Right lobe of liver (tissue), 6 donors: Measurements from ENCODE around the gene CELSR3. TPM values are rescaled to one million over a fixed set of nuclear protein-coding genes. Genes with fewer than 3 reads are reported as not detected.

Experiments
- ATAC-seq, 4 donors: fragments of 200-7000 bp; cut with Tn5 transposase; one replicate each; pipeline ENCODE4 v1.9.1; 2020; ENCODE audit warnings: mild to moderate bottlenecking in 4 of 4, moderate library complexity in 4 of 4
- DNase-seq, 3 donors: peaks; one replicate each; pipeline ENCODE4 v3.0.0-alpha.2; 2020
- H3K27ac ChIP-seq, 3 donors: fragments of 200-600 bp; one replicate each; pipeline ENCODE4 v1.8.0; 2022
- H3K27me3 ChIP-seq, 2 donors: fragments of 200-600 bp; one replicate each; pipeline ENCODE4 v1.8.0; 2022
- H3K36me3 ChIP-seq, 4 donors: fragments of 200-600 bp; sonication (generic) in 1 of 4; one replicate each; pipeline versions ENCODE4 v1.5.1 to v1.8.0; 2017 to 2022; ENCODE audit warnings: control low read depth in 1 of 4
- H3K4me1 ChIP-seq, 4 donors: fragments of 200-600 bp; sonication (generic) in 1 of 4; one replicate each; pipeline versions ENCODE4 v1.5.1 to v1.8.0; 2017 to 2022; ENCODE audit warnings: control low read depth in 1 of 4
- H3K4me3 ChIP-seq, 3 donors: fragments of 200-600 bp; one replicate each; pipeline ENCODE4 v1.8.0; 2022
- H3K9me3 ChIP-seq, 4 donors: fragments of 200-600 bp; sonication (generic) in 1 of 4; one replicate each; pipeline versions ENCODE4 v1.5.1 to v1.8.0; 2017 to 2022; ENCODE audit warnings: control low read depth in 1 of 4
- POLR2A ChIP-seq: fragments of 450-650 bp; IDR thresholded peaks from one replicate; pipeline ENCODE4 v1.6.1; 2017; ENCODE audit warnings: antibody characterized with exemption, mild to moderate bottlenecking
- WGBS: methylation state at CpG from one replicate; pipeline ENCODE4 v1.1.6; 2018; ENCODE audit warnings: low coverage, low lambda C conversion rate; ENCODE audit not compliant: insufficient coverage; ENCODE audit errors: missing lambda C conversion rate; 5-methylcytosine and 5-hydroxymethylcytosine counted together
- intact Hi-C, 2 donors: fragments of 100-400 bp; cut with DNase I; formaldehyde crosslinking; loops; one replicate each; pipeline versions ENCODE4 v1.11.2 to v1.14.1; 2022
- total RNA-seq, 6 experiments: library from RNA; depleted of rRNA in 2 of 6; stranded (reverse); fragments of >200 nt in 2 of 6; fragmentation: NEBNext Ultra II Directional in 3 of 6; extraction: Animal tissue kit (Norgen Biotek cat#: 25700) in 3 of 6; gene quantifications; one replicate each; pipeline versions ENCODE4 v1.1.0 to v1.2.4, GENCODE V29; 2016 to 2023
- TF ChIP-seq, protein P1 (sequence below), 4 donors: fragments of 200-600 bp in 3 of 4; fragments of 450-650 bp in 1 of 4; IDR thresholded peaks; one replicate each; pipeline versions ENCODE4 v1.5.1 to v1.8.0; 2016 to 2022; ENCODE audit warnings: antibody characterized with exemption in 4 of 4, mild to moderate bottlenecking in 2 of 4
- donor health status: DM: no; HTN: yes; CAD: no.
- donor health status: DM: no; HTN: no; CAD: no.
- donor health status: DM: no; HTN: no; CAD: no.
- donor health status: DM: no; HTN: yes; CAD: no.
- donor health status: DM: no; HTN: yes; CAD: no.

CELSR3 gene
- total RNA-seq, 6 experiments from 2014 or later, result 0.15 to 0.68 (median 0.34) TPM

GRCh38 chr3:48609088-48610005, 53.3 kb downstream of the CELSR3 start, which contains the start of gene UQCRC1:
Gene UQCRC1 (minus strand): TSS chr3:48609646. CDS start chr3:48609620, 26 bp downstream.
- peak; percentile 93 to 95 (median 93) for DNase-seq
- WGBS, result 5% methylated on average over 27 of the region's 86 CpGs
- peak within 1 kb of the TSS; percentile 91 to 97 (median 96) for H3K4me3 ChIP-seq
- peak; percentile 81 for TF ChIP-seq POLR2A
- TF ChIP-seq, protein P1, sequence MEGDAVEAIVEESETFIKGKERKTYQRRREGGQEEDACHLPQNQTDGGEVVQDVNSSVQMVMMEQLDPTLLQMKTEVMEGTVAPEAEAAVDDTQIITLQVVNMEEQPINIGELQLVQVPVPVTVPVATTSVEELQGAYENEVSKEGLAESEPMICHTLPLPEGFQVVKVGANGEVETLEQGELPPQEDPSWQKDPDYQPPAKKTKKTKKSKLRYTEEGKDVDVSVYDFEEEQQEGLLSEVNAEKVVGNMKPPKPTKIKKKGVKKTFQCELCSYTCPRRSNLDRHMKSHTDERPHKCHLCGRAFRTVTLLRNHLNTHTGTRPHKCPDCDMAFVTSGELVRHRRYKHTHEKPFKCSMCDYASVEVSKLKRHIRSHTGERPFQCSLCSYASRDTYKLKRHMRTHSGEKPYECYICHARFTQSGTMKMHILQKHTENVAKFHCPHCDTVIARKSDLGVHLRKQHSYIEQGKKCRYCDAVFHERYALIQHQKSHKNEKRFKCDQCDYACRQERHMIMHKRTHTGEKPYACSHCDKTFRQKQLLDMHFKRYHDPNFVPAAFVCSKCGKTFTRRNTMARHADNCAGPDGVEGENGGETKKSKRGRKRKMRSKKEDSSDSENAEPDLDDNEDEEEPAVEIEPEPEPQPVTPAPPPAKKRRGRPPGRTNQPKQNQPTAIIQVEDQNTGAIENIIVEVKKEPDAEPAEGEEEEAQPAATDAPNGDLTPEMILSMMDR (IDR thresholded peaks at IDR 0.05), result peak; percentile 67 to 88 (median 74)
- intact Hi-C loops, result no loop called here
- peaks cover 0 to 25% (median 12%) of the 10 kb centered on the region in 4 donors for H3K36me3 ChIP-seq
- peak within 1 kb of the TSS; percentile 84 to 90 (median 86) for H3K27ac ChIP-seq
- peak; percentile 99 for ATAC-seq
- H3K27me3 ChIP-seq, result no peaks in the 10 kb centered on the region
- no peaks in the 10 kb centered on the region for H3K9me3 ChIP-seq
- peaks cover 0 to 11% (median 4%) of the 10 kb centered on the region in 4 donors for H3K4me1 ChIP-seq

DNA sequence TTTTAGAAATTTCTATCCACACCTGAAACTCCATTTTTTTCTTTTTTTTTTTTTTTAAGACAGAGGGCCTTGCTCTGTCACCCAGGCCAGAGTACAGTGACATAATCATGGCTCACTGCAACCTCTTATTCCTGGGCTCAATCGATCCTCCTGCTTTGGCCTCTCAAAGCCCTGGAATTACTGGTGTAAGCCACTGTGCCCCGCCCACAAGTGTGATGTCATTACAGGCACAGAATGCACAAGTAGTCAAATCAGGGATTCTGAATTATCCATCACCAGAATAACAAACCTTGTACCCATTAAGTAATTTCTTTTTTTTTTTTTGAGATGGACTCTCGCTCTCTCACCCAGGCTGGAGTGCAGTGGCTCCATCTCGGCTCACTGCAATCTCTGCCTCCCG, 55.2 kb downstream of the CELSR3 start:
- Histone ChIP-seq H3K9me3 (no peaks in the 10 kb centered on the region), H3K27ac (no peak overlapping the region), H3K4me3 (no peak overlapping the region), H3K4me1 (peaks cover 0 to 11% (median 4%) of the 10 kb centered on the region in 4 donors), H3K36me3 (peaks cover 0 to 44% (median 26%) of the 10 kb centered on the region in 4 donors), H3K27me3 (no peaks in the 10 kb centered on the region)
- no peak for ATAC-seq
- intact Hi-C loops, result no loop called here
- TF ChIP-seq, protein P1 (IDR thresholded peaks at IDR 0.05), result no peak
- no peak for TF ChIP-seq POLR2A
- WGBS, result 90% methylated on average over 5 of the region's 5 CpGs
- DNase-seq, result no peak

DNA sequence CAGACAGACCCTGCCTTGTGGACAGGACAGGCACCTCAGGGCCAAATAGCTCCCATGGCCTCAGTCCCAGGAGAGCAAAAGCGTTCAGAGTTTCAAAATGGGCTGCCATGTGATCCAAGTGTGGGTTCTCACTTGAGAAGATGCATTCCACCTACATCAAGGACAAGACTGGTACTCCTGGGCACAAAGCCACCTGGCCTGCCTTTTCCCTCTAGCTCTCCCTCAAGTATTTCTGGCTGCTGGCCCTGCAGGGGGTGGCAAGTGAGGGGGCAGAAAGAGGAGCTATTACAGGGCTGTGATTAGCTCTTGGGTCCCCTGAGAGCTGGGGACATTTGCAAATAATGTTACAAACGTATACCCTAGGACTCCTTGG, 61.1 kb downstream of the CELSR3 start:
- peaks cover 0 to 83% (median 48%) of the 10 kb centered on the region in 4 donors for H3K36me3 ChIP-seq
- TF ChIP-seq, protein P1 (IDR thresholded peaks at IDR 0.05), result no peak
- no peak for TF ChIP-seq POLR2A
- H3K27ac ChIP-seq, result no peak overlapping the region
- DNase-seq, result no peak
- 71% methylated on average over 1 of the region's 2 CpGs for WGBS
- no peaks in the 10 kb centered on the region for H3K27me3 ChIP-seq
- H3K4me1 ChIP-seq, result no peaks in the 10 kb centered on the region
- ATAC-seq, result no peak
- H3K9me3 ChIP-seq, result no peaks in the 10 kb centered on the region
- H3K4me3 ChIP-seq, result no peak overlapping the region
- intact Hi-C loops, result no loop called here

- H3K27ac ChIP-seq, result no peak overlapping the region
- no peak for DNase-seq
Measured at GRCh38 chr3:48600711-48601621, 61.7 kb downstream of the CELSR3 start.

More at GRCh38 chr3:48600711-48601621, 61.7 kb downstream of the CELSR3 start:
- intact Hi-C loops, result no loop called here
- TF ChIP-seq, protein P1 (IDR thresholded peaks at IDR 0.05), result no peak
- TF ChIP-seq POLR2A, result no peak
- H3K4me1 ChIP-seq, result no peaks in the 10 kb centered on the region
- H3K4me3 ChIP-seq, result no peak overlapping the region
- H3K36me3 ChIP-seq, result peaks cover 0 to 77% (median 45%) of the 10 kb centered on the region in 4 donors
- 93% methylated on average over 5 of the region's 19 CpGs for WGBS
- ATAC-seq, result no peak
- H3K27me3 ChIP-seq, result no peaks in the 10 kb centered on the region
- H3K9me3 ChIP-seq, result no peaks in the 10 kb centered on the region
